Hematopoietic multipotent progenitor cell treated with erythropoietin and hydrocortisone succinate and interleukin-3 and kit ligand, for 17 days (in vitro differentiated cells): Measurements from ENCODE around the gene MKNK1.
A peak's percentile ranks its signal among the peaks of the same experiment; 100 is the strongest.

Experiments
- DNase-seq: peaks from one replicate; pipeline ENCODE4 v3.0.0-alpha.2; 2015; ENCODE audit warnings: low spot score

The MKNK1 gene

DNA sequence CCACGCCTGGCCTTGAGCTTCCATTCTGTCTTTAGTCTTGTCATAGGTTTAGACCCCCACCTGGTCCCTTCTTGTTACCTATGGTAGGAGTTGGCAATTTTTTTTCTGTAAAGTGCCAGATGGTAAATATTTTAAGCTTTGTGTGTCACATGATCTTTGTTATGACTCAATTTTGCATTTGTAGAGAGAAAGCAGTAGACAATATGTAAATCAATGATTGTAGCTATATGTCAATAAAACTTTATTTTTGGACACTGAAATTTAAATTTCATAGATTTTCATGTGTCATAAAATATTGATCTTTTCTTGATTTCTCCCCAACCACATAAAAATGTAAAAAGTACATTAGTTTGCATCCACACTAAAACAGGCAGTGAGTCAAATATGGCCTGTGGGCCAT, 8.0 kb downstream of the MKNK1 start:
- DNase-seq = no peak

DNA sequence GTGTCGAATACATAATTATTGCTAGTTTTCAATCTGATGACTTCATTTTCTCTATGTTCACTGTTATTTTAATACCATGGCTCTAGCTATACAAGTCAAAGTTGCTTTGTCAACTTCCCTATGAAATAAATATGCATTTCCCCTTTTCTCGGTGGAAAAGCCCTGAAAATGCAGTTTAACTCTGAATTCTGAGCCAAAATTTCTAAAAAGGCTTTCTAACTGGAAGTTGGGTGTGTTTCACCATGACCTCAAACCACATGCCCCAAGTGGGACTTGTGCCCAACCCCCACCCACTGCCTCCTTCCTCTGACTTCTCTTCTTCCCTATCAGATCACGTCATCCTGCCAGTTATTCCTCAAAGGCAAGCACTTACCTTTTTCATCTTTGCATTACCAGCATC, 8.9 kb downstream of the MKNK1 start:
- peak; percentile 33 for DNase-seq

DNA sequence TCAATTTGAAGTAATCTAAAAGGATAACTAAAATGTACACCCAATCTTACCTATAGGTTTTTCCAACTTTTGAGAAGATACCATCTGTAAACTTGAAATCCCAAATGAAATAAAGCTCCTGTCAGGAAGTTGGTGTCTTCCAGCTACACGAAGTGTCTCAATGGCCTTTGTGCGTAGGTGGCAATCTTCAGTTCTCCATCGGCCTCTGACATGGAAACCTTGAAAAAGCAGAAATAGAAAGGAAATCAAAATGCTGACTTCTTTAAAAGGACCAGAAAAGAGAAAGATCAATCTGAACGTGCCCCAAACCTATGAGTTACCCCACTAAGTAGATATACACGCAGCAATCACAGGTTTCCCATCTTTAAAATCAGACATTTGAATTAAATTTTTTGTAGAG, 10.0 kb downstream of the MKNK1 start:
- no peak for DNase-seq

DNA sequence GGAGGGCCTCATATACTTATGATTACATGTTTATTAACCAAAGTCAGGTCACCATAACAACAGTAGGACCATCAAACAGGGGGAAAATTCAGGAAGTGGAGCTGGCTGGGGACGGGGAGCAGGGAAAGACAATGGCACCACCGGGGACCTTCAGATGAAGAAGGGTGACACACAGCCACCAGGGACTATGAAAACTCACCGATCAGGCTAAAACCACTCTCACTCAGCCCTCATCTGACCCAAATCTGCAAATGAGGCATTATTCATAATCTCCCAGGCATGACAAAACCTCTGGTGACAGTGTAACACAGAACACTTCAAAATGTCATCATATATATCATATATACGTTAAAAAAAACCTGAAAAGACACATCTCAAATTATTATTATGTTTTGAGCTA, 11.2 kb downstream of the MKNK1 start:
- no peak for DNase-seq

DNA sequence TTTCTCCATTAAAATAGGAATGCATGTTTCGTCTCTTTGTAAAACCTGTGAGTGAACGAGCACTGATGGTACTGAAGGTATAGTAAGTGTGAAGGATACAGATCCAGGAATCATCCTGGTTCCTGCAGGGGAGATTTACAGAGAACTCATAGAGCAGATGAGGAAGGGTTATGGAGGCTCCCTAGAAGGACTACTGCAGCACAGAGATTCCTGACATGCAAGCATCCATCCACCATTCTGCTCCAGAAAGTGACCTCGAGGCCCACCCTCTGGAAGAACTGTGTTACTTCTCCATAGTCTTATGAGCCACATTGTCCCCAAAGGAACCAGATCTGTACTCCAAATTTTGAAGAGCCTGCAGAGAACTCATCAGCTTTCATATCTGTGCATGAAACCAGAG, 14.5 kb downstream of the MKNK1 start:
- no peak for DNase-seq

DNA sequence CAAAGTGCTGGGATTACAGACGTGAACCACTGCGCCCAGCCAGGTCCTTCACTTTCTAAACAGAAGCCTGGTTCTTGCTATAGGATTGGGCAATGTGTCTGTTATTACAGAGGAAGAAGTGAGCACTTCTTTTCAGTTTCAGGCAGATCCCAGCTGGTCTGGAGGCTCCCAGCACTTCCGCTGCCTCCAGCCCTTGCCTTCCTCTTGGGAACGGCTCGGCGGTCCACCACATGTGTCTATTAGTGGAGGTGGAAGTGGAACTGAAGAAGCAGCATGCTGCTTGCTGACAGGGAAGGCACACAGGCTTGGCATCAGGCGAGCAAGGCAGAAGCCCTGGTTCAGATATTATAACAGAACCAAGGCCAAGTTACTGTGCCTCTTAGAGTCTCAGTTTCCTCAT, 17.0 kb downstream of the MKNK1 start:
- no peak for DNase-seq

DNA sequence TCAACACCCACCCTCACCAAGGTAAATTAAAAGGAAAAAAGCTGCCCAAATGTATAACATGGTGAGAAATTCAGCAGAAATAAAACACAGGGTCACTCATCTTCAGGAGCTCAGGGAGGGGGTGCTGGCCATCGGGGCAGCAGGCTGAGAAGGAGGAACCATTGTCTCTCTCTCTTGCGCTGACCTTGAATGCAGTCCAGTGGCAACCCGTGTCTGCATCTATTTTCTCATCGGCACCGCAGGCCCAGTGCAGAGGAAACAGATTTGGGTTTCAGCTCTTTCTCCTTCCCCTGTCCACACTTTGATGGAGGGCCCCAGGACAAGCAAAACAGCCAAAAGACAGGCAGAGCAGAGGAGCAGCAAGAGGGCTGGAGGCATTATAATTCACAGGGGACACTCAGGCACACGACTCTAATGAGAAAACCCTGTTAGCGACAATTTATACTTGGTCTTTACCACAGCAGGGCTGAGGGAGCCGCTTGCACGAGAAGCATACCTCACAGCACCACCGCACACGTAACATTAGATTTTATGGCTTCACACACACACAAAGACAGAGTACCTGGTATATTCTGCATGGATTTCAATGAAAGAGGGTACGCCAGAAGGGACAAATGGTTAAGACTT, 18.6 kb downstream of the MKNK1 start:
- no peak for DNase-seq

DNA sequence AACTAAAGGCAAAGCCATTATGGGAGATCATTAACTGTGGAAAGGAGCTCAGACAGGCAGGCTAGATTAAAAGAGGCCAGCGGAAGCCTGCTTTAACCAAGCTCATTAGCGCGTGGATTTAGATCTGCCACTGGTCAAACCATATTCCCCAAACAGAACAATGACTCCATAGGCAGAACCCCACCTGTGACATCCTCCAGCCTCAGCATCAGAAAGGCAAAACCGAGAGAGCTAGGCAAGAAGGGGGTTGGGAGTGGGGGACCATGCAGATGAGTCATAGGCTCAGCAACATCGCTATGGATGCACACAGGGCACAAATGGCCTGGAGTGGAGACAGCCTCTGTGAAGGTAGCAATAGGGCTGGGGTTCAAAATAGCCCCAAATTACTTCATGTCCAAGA, 20.6 kb downstream of the MKNK1 start:
- no peak for DNase-seq

DNA sequence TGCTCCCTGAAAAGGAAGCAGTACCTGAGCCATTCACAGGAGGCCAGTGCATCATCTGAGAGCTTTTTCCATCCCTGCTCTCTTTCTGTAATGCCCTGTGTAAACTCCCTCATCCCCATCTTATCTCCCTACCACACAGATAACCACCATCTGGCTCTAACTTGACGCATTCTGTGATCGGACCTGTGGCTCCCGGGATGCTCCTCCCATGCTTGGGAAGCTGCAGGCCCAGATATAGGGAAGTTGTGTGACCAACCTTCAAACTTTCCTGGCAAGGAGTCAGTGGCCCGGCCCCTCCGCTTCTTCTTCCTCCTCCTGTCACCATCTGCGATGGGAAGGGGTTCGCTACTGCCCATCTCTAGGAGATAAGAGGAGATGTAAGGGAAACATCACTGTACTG, 21.1 kb downstream of the MKNK1 start:
- DNase-seq = no peak

DNA sequence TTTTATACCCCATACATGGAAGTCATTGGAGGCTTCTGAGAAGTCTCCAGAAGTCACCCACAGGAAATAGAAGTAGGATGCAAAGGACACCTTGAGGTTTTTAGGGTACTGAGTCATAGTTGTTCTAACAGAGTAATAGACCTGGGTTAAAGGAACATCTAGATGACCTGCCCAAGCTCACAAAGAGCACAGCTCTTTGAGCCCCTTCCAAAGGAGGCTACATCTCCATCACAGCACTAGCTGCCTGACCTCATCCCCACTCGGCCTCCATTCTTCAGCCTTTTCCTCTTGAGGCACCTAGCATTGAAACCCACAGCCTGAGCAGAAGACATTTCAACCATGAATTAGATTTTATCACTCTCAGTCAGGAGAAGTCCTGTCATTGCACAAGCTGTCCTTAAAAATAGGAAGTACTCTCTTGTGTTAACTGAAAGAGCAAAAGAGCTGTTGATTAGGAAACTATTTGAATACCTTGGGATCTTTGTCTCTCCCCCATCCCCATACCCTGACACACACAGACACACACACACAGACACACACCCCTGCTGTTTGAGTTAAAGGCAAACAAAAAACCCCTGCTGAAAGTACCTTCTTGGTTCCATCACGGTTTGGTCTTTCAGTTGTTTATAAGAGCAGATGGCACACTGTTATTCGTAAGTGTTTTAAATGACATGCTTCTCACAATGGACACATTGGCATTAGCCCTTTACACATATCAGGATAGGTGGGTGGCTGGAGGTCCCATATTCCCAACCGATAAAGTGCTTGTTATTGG, 22.2 kb downstream of the MKNK1 start:
- DNase-seq = no peak

DNA sequence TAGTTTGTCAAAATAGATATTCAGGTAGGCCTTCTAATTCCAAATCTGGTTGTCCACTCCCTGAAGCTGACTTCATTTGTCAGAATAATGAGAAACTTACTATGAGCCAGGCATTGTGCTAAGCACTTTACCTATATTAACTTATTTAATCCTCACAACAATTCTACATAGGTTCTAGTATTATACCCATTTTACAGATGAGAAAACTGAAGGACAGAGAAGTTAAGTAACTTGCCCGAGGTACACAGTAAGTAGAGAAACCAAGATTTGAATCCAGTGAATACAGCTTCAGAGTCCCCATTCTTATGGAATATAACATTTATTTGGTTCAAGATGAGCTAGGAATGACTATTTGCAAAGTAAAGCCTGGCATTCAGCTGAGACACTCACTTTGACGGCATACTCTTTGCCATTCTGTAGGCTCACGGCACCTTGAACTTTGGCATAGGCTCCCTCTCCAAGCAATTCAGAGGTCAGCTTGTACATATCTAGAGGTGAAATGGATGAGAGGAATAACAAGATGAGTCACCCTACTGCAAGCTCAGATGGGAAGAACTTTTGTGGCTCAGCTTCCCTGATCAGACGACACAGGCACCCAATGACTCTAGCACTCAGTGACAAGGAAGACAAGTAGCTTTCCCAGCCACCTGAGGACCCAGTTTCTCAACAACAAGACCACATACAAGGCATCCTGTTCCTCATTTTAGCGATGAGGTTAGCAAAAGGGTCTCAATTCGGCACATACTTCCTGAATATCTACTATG, 23.7 kb downstream of the MKNK1 start:
- DNase-seq = no peak

DNA sequence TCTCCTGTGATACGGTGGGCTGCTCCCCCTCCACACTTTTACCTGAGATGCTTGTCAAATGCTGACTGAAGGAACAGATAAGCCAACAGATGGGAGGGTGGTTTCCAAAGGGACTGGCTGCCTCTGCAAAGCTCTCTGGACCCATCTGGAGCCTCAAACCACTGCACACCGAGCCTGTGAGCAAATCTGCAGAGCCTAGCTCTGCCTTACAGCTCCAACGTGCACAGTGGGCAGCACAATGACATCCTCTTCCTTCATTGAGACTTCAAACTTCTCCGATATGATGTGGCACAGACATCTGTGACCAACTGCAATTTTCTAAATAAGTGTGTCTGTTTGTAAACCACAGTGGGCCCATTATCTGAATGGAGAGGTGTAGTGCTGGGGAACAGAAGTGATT, 26.4 kb downstream of the MKNK1 start:
- DNase-seq = no peak

DNA sequence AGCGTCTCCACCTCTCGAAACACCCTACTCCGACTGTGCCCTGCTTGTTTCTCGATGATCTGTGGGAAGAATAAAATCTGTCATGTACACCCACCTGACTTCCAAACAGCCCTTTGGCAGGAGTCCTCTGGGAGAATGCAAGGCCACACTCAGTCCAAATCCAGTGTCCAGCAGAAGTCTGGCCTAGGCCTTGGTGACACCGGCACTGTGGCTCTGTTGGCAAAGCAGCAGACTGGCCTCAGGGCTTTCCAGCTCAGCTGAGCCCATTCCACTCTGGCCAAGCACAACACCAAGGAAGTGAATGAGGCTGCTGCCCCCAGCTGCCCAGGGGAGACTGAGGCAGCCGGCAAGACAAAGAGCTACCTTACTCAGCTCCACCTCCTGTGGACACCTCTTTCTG, 27.5 kb downstream of the MKNK1 start:
- DNase-seq = no peak

DNA sequence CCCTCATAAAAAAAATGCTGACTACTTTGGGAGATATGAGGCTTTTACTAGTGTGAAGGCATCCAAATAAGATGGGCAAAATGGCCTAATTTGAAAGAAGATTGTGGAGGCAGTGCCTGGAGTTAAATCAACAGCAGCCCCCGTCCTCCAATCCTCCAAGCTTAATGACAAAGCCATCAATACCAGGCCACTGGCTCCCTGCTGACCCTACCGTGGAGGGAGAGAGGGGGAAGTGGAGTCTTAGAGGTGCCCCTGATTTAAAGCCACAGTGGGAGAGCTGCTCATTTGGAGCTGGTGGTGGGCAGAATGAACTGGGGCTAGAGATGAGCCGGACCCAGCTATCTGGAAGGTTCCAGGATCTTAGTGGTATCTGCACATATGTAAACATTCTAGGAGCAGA, 28.3 kb downstream of the MKNK1 start:
- no peak for DNase-seq

DNA sequence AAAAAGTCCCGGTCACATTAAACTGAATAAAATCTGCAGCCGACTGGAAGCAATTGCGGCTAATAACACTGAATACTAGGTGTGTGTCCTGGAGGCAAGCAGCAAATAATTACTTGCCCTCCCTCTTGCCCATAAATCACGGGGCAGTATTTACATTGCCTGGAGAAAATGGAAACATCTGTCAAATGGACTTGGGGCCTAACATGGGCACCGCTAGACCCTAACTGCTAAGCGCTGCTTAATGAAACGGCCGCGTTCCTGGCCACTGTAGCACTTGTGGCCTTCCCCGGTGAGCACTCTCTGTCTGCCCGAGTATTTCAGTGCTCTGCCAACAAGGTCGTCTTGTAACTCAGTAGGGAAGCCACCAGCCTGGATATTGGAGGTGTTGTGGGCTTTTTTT, 28.8 kb downstream of the MKNK1 start:
- DNase-seq = no peak

DNA sequence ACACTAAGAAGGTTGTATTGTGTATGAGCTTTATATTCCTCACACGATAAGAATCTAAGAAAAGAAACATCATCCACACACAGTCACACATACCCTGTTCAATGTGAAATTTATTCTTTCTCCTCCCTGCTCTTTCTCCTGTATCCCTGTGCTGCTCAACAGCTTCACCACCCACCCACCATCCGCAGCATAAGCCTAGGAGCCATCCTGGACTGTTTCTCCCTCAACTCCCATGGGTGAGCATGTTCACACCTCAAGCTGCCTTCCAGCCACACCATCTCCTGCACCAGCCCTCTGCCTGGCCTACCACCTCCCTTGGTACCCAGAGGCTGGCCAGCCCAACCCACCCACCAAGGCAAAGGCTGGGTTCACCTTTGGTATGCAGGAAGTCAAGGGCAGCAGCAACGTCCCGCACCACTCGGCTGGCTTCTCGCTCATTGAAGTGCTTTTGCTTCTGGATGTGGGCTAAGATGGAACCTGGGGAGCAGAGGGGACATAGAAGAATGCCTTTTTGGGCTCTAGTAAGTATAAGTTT, 32.3 kb downstream of the MKNK1 start:
- DNase-seq = no peak

DNA sequence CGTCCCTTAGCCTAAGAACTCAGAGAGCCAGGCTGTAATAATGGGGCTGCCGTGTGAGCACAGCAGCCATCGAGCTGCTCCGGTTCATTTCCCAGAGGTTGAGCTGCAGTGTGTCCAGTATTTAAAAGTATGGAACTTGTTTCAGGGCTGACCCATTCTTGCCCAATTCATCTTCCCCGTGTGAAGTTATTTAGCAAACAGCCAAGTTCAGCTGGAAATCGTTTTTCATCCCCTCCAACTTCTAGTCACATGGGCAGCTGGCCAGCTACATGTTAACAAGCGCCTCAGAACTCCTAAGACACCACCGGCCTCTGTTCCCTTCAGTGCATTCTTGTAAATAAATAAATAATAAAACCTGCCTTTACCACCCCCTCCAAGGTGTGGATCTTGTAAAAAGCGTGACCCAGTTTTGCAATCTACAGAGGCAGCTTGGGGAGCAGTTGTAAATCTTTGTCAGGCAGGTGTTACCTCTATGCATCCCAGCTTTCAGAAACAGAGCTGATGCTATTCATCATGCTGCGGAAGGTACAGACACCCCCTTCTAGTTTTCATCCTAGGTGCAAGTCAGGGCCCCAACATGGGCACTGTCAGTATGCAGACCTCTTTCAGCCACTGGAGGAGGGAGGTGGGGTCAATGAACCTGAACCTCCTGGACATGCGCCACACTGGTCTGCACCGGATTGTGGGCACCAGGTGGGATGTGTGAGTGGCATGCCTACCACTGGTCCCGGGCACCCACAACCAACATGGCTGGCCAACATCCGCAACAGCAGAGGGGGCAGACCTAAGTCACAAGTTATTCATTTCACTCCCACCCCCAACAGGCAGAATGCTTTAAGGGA, 34.0 kb downstream of the MKNK1 start:
- no peak for DNase-seq

DNA sequence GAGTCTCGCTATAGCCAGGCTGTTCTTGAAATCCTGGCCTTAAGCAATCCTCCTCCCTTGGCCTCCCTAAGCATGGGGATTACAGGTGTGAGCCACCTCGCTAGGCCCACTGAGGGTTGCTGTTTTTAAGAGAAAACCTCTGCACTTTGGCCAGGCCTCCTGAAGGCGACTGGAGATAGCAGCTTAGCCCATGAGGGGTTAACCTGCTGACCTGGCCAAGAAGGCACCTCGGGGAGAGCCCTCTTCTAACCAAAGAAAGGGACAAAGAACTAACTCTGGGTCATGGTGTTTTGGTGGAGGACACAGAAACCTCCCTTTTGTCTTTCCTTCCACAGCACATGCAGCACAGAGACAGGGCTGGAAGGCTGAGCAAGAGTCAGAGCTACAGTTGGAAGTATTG, 35.0 kb downstream of the MKNK1 start:
- DNase-seq = no peak

DNA sequence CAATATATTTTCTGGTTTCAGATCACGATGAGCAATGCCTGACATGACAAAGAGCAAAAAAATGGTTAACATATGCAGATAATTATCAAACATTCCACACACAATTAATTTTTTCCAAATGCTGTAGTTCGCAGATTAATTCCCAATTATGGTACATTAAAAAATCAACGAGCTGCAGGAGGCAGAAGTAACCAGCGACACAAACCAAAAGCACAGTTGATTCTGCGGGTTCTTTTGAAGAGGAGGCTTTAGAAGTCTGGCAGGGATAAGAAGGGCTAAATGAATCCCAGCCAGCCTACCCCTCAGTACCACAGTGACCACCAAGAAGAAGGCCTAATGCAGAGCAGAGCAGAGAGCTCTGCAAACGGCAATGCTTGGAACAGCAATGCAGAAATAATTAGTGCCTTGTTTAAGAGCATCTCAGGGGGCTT, 35.6 kb downstream of the MKNK1 start:
- no peak for DNase-seq

DNA sequence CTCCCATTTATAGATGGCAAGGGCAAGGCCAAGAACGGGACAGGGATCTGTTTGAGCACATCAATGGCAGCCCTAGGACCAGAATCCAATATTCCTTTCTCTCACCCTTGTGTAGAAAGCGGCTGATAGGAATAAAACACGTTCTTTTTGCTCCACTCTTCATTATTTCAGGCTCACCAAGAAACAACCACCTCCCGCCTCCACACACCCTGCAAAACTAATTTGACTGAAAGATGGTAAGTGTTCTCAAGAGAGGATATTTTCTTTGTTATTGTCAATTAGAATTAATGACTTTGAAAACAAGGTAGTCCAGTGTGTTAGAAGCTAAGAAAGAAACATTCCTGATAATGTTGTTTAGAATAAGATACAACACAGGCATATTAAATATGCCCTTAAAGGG, 40.7 kb downstream of the MKNK1 start:
- DNase-seq = no peak

DNA sequence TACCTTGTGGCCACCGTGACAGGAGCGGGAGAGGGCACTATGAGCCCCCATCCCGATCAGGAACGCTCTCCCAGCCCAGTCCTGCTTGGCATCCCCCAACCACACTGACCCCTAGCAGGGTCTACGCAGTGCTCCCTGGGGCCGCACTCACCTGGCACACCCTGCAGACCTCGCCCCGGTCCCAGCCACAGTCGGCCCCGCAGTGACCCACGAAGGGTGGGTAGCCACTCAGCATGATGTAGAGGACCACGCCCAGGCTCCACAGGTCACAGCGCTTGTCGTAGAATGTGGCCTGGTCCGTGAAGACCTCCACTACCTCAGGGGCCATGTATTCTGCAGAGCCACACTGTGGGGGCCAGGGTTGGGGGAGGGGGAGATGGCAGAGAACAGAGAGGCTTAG, 41.6 kb downstream of the MKNK1 start:
- DNase-seq = no peak

DNA sequence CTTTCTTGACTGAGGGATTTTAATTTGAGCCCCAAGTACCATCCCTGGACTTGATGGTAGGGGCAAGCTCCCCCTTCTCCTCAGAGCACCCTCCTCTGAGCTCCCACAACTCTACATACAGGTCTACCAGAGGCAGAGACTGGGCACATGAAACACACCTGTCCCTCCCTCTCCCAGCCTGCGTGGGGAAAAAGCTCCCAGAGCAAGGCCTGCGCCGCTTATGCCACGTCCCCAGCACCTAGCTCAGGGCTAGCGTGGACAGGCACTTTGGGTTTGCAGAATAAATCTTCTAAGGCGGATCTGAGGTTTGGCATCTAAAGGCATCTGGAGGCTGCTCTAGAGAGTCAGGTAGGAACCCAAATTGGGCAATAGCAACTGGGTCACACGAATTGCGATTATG, 45.1 kb downstream of the MKNK1 start:
- no peak for DNase-seq
